Stimulated activated CD4-positive, alpha-beta T cell treated with anti-CD3 and anti-CD28 coated beads, Interleukin-1b, Interleukin-23, amount 100 ng/mL, for 4 hours (primary cell): ENCODE results near the gene MPDZ.

Source experiments
- DNase-seq, 2 donors: peaks; one replicate each; pipeline ENCODE4 v3.0.0-alpha.2; 2020; ENCODE audit warnings: low read depth in 2 of 2

Gene MPDZ, protein sequence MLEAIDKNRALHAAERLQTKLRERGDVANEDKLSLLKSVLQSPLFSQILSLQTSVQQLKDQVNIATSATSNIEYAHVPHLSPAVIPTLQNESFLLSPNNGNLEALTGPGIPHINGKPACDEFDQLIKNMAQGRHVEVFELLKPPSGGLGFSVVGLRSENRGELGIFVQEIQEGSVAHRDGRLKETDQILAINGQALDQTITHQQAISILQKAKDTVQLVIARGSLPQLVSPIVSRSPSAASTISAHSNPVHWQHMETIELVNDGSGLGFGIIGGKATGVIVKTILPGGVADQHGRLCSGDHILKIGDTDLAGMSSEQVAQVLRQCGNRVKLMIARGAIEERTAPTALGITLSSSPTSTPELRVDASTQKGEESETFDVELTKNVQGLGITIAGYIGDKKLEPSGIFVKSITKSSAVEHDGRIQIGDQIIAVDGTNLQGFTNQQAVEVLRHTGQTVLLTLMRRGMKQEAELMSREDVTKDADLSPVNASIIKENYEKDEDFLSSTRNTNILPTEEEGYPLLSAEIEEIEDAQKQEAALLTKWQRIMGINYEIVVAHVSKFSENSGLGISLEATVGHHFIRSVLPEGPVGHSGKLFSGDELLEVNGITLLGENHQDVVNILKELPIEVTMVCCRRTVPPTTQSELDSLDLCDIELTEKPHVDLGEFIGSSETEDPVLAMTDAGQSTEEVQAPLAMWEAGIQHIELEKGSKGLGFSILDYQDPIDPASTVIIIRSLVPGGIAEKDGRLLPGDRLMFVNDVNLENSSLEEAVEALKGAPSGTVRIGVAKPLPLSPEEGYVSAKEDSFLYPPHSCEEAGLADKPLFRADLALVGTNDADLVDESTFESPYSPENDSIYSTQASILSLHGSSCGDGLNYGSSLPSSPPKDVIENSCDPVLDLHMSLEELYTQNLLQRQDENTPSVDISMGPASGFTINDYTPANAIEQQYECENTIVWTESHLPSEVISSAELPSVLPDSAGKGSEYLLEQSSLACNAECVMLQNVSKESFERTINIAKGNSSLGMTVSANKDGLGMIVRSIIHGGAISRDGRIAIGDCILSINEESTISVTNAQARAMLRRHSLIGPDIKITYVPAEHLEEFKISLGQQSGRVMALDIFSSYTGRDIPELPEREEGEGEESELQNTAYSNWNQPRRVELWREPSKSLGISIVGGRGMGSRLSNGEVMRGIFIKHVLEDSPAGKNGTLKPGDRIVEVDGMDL (N-terminal part only)

DNA sequence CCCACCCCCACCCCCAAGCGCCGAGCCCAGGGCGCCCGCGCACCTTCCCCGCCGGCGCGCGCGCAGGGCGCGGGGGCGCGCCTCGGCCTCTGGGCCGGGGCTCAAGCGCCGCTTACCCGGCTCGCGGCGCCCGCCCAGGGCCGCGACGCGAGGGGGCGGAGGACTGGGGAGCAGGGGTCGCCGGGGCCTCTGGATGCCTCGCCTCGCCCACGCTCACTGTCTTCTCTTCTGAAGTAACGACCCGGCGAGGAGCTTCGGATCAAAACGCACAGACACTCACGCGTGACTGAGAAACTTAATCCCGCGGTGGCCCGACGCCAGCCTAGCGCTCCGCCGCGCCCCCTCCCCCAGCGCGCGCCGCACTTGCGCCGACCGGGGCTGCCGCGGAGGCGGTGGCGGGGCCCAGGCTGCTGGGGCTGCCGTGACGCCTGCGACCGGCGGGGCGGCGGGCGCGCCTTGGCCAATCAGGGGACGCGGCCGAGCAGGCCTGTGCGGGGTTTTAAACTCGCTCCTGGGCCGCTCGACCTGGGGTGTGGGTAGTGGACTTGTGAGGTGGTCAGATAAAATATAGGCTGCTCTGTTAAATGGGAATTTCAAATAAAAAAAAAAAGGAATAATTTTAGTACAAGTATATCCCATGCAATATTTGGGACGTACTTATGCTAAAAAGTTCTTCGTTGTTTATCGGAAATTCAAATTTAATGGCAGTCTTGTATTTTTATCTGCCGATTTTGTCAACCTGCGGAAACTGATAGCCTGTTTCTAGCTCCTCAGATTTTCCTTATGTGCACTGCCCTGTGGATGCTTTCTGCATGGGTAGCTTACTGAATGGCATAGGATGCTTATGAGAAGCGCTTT lies at the start of gene MPDZ:
MPDZ (minus strand) TSS at position 409 of the 858 bp plus-strand sequence. CDS start 29,377 bp downstream, outside the sequence.
- no peak for DNase-seq

DNA sequence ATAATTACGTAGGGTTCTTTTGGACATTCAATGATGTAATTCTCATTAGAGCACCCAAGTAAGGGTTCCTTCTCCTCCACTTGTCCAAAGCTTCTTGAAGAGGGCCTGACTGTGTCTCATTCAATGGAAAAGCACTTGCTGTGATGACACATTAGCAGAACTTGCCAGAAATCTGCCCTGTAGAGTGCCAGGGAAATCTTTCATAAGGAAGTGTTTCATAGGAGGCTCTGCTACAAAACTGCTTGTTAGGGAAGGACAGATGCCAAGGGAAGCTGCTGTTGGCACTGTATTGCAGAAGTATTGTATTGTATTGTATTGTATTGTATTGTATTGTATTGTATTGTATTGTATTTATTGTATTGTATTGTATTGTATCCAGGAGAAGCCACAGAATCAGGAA lies 45.5 kb upstream of the MPDZ start:
- no peak for DNase-seq

DNA sequence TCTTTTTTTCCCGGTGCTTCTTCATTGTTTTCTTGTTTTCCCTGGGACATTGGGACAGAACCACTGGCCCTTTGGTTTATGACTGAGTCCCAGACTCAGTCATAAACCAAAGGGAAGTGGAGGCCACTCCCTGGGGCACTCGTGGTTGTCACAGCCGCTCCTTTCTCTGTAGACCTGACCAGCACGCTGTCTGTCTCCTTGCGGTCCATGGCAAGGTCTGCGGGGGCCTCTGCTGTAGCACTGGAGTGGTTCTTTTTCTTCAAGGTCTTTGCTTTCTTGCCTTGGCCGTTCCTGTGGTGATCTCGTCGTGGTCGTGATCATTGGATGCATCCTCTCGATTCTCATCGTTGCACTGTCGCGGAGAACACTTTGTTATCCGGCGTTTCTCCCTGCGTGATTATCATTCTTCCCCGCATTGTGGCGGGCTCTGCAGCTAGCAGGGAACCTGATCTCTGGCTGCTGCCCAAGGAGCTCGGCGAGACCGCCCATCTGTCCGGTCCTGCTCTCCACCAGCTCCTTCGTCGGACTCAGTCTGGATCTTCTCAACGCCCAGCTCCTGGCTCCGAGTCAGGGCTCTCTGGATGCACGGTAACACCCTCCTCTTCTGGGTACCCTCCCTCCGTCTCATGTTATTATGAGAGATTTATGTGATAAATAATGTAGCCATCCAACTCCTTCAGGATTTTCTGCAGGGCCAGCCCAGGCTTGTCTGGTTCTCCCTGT lies 43.5 kb upstream of the MPDZ start:
- no peak for DNase-seq

DNA sequence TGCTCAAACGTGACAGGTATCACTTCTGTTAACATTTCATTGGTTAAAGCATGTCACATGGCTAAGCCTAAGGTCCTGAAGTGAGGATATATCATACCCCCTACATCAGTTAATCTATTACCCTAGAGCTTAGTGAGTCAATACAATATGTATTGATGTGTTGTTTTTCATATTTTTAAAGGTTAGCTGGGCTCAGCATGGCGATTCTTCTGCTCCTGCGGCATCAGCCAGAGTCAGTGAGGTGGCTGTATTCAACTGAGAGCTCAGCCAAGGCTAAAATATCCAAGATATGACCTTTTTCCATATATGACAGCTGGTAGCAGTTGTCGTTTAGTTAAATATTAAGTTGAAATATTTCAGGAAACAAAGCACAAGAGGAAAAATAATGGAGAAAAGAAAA lies 38.5 kb upstream of the MPDZ start:
- no peak for DNase-seq

DNA sequence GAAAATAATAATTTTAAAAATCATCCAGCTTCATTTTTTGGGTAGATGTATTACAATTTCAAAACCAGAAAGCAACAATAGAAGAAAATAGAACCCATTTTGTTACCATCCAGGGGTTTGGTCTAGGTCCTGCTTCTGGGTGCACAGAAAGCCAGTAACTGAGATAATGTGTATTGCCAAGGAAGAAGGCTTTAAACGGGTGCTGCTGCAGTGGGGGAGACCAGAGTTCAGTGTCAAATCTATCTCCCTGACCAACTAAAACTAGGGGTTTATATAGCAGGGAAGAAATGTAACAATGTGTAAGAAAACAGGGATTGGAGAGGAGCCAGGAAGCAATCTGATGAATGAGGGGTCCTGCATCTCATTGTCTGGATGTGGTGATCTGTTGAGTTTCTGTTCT lies 17.5 kb upstream of the MPDZ start:
- no peak for DNase-seq

DNA sequence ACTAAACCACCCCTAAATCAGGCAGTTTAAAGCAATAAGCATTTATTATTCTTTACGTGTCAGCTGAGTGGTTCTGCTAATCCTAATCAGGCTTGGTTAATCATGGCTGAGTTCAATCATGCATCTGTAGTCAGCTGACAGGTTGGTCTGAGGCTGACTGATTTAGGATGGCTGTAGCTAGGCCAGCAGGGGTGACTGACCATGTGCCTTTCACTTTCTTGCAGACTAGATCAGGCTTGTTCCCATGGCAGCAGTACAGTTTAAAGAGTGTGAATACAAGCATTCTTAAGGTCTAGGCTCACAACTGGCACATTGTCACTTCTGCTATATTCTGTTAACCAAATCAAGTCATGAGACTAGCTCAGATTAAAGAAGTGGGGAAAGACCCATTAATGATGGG lies 16.1 kb upstream of the MPDZ start:
- no peak for DNase-seq

DNA sequence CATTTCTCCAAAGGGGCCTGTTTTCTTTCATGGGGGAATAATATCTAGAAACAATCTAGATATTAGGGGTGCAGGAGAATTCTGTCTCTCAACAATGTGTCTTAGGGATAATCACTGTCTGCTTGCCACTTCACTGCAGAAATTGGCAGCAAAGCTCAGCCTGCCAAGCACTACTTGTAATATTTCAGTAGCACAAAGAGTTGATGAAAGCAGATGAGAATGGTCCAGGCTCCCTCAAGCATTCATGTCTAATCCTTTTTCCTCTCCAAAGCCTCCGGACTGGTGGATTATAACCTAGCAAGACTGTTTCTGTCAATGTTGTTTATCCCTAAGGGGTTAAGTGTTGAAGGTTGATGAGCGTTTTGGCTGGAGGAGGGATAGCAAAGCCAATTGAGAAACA lies 13.3 kb upstream of the MPDZ start:
- DNase-seq = no peak

DNA sequence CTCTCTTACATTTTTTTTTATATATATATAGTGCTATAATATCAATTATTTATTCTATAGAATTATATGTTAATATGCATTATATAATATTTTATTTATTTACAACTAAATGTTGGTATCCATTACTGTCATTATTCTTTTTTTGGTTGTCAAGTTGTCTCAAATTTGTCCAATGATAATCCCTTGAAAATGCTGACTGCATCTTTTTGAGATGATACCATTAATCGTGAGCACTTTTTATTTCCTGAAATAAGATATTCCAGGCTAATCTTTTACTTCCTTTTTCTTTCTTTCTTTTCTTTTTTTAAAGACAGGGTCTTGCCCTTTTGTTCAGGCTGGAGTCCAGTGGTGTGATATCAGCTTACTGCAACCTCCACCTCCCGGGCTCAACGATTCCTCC lies 12.7 kb upstream of the MPDZ start:
- DNase-seq = no peak

DNA sequence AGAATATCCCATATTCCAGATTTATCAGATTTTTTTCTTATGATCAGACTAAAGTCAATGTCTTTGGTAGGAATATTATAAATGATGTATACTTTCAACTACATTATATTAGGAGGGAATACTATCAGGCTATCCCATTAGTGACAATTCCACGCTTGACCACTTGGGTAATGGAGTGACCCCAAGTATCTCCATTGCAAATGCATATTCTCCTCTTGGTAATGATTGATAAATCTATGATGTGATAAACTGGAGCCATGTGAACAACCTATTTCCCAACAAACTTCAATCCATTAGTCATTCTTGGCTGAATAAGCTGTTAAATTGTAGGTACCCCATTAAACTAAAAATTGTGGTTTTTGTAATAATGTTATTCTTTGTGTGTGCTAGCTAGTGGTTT lies 12.2 kb upstream of the MPDZ start:
- DNase-seq = no peak

DNA sequence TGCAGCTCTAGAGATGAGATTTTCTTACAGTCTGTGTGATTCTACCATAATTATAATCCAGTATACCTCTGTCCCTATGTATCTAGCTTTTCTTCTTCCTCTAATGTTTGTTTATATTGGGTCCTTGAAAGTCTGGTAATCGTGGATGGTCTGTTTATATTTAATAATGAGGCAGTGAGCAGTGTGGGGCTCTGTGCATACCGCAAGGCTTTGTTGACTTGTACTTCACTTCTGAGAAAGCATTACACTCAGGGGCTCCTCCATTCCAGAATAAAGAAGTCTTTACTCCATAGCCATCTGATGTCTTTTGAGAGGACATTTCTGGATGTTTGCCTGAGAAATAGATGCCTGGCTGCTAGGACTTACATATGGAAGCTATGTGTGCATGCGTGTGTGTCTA lies 4.5 kb upstream of the MPDZ start:
- DNase-seq = no peak

DNA sequence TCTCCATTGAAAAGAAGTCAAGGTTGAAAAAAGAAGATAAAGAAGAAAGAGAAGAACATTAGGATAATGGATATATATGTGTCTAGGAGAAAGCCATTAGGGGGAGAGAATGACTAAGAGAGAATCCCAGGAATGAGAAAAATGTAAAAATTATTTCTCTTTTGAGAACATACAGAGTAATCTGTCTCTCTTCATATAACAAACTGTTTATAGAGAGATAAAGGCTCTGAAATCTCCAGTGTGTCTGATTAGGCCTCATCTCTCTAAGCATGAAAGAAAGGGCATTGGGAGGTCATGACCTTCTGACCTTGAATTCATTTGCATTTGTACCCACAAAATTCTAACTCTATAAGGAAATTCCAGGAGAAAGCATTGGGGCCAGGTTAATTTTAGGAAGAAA lies 3.5 kb upstream of the MPDZ start:
- DNase-seq = no peak

DNA sequence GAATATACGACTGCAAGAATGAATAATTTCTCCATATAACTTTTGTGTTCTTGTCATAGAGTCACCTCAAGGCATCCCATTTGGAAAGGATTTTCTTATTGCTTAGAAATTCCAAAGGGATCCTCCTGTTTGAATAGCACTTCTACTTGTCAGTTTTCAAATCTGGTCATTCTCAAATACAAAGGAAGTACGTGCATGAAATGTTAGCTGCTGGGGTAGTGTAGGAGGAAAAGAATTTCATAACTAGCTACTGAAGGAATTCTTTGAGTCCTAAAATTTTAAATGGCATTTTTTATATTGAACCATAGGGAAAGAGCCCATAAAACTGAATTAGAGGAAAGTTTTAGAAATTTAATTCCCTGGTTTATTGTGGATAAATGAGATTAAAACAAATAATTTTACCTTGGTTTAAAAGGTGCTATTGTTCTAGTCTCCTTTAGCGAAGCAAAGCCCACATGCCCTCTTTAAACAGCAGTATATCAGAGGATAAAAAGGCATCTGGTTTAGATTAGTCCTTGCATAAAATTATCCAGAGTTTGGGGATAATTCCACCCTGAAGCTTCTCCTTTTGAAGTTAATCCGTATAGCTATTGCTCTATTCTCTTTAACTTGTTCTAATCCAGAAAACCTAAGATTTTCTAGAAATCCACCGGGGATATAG lies 2.0 kb upstream of the MPDZ start:
- no peak for DNase-seq

DNA sequence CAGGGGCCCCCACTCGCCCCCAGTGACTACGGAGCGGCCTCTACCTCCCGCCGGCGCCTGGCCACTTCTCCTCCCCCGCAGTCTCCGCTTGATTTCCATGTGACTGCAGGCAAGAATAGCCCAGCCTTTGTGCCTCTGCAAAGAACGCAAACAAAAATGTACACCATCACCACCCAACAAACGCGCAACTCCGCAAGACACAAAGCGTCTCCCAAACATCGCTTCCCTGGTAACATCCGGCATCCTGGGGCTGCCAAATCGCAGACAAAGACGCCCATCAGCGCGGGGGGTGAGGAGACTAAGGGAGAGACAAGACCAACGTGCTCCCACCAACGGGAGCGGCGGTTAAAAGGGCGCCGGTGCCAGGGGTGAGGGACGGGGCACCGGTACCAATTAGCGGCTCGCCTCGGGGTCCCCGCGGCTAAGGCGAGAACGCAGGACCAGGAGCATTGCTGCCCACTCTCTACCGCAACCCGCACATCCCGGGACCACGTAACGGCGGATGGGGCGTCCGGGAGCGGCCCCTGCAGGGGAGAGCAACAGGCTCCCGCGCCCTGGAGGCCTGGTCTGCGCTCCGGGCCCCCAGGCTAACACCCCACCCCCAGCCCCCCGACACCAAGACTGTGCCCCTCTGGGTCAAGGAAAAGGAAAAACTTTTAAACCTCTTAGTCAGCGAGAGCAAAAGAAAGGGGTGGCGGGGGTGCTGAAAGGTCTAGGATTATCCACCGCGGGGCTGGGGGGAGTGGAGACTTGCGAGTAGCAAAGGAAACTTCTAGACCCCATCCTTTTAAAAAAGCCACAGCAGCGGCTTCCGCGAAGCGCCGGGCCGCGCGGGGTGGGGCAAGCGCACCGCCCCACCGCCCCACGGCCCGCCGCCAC lies 885 bp downstream of the MPDZ start:
- DNase-seq = no peak

DNA sequence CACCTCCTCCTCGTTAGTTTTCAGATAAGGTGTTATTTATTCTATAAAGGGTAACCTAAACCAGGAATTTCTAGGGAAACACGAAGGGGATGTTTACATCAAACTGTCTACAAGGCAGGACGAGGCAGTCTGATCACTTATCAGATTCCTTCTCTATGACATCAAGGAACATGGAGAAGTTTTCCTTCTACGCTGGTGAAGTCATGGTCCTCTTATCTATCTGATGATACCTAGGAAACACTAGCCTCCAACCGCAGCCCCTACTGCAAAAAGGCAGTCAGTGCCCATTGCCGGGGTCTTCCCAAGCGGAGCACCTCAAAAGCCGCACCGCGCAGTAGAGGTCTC lies 1.5 kb downstream of the MPDZ start:
- DNase-seq = no peak

DNA sequence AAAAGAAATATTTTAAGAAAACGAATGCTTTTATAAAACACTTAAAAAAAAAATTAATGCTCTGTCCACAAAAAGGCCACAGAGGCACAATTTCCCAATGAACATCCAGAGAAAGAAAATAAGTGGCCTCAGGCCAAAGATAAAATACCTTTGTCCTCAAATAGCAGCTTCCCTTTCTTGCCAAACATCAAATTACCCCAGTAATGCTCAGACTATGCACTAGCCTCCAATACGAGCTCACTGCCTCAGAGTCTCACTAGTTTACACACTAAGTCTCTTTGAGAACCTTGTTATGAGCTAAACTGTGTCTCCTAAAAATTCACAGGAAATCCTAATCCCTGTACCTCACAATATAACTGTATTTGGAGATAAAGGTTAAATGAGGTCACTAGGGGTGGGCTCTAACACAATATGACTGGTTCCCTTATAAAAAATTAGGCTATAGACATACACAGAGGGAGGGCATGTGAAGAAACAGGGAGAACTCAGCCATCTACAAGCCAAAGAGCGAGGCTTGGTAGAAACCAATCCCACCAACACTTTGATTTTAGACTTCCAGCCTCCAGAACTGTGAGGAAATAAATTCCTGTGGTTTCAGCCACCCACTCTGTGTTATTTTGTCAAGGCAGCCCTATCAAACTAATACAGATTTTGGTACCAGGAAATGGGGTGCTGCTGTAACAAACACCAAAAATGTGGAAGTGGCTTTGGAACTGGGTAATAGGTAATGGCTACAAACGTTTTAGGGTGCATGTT lies 4.4 kb downstream of the MPDZ start:
- no peak for DNase-seq

DNA sequence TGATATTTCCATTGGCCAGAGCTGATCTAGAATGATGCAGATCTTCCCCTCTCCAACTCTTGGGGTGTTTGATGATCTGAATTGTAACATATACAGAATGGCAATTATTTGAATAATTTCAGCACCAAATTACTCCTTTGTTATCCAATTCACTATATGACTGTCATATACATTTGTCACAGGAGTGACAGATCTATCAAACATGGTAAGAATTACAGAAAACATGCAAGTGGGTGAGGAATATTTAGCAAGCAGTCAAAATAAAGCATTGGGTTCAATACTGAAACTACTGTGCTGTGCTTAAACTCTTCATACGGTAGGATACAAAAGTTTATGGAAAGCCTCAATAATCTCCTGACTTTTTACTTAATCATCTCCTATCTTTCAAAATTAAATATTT lies 8.8 kb downstream of the MPDZ start:
- DNase-seq = no peak

DNA sequence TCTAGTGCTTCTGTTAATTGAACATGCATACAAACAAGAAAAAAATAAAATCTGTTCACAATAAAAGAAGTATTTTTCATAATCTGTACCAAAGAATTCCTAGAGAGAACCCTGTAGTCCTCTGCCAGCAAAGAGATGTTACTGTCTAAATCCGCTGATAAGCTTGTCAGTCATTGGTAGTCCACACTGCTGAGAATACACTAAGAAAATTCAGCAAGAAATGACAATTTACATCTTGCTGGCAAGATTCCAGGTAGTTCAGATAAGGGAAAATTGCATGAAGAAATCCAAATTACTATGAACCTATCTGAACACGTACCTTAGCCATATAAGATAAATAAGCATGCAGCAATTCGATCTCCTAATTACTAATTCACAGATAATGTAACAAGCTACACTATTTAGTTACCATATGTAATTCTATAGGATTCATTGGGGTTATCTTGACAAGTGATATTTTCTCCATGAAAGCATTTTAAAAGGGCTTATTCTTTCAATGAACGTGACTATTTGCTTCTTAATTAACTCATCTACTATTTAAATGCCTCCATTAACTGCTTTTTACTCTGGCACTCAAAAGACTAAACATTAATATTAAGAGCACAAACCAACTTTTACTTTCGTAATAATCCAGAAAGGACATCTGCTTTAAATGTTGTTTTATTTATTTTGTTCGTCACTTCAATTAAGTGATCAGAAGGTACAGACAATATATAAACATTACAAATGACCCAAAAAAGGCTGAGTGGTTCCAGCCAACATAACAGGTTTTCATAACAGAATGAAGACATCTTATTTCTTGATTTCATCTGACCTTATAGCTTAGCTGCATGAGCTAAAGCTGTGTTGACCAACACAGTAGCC lies 9.7 kb downstream of the MPDZ start:
- DNase-seq = no peak

DNA sequence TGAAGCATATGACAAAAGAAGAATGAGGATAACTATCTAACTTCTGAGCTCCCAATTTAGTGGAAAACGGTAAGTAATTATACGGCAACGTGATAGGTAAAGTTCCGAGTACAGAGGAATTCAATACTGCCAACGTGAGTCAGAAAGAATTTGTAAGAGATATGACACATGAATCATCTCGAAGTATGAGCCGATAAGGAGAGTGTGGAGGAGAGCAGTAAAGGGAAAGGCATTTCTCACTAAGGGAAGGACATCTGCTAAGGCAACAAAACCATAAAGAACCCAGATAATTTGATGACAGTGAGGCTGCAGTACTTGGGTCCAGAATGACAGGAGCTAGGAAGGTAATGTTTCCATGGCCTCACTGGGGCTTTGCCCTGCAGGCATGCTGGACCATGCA lies 11.0 kb downstream of the MPDZ start:
- DNase-seq = no peak
